GM13977 (cell line): ENCODE data around the gene PCIF1.

Experiments
- DNase-seq: peaks from one replicate; pipeline ENCODE4 v3.0.0; 2012; ENCODE audit warnings: low spot score
- CTCF ChIP-seq: IDR thresholded peaks from 2 replicates; pipeline ENCODE4 v1.5.1; 2012; ENCODE audit warnings: mild to moderate bottlenecking, control low read depth; ENCODE audit not compliant: insufficient read depth; ENCODE audit errors: extremely low read depth, missing control alignments
- in situ Hi-C: fragments of 300-500 bp; cut with MboI; formaldehyde crosslinking; loops from one replicate; pipeline ENCODE4 v1.12.0; 2022; ENCODE audit warnings: low sequenced_read_pairs, low pct_unique_long_range_greater_than_20kb, mixed read lengths, inconsistent platforms; ENCODE audit not compliant: unreplicated experiment

The PCIF1 gene

GRCh38 chr20:45968081-45968671 lies 33.7 kb downstream of the PCIF1 start:
- TF ChIP-seq CTCF: no peak
- in situ Hi-C loops: no loop called here
- DNase-seq: no peak

GRCh38 chr20:45968801-45969711 lies 34.6 kb downstream of the PCIF1 start:
- in situ Hi-C loops: no loop called here
- no peak for DNase-seq
- TF ChIP-seq CTCF: no peak

- in situ Hi-C loops: no loop called here
- no peak for DNase-seq
- TF ChIP-seq CTCF: peak; percentile 59
These were observed 35.5 kb downstream of the PCIF1 start for GRCh38 chr20:45969712-45970634.

GRCh38 chr20:45970646-45971424 lies 36.4 kb downstream of the PCIF1 start:
- in situ Hi-C loops: no loop called here
- TF ChIP-seq CTCF: no peak
- DNase-seq: no peak

GRCh38 chr20:45971425-45971674 lies 36.9 kb downstream of the PCIF1 start:
- TF ChIP-seq CTCF: no peak
- peak; percentile 83 for DNase-seq
- in situ Hi-C loops: no loop called here
